Posterior cingulate gyrus (tissue), 11 donors: Measurements from ENCODE around the gene CLMP.
A peak's percentile ranks its signal among the peaks of the same experiment; 100 is the strongest.

Source experiments
- DNase-seq, 10 donors: peaks; one replicate each; pipeline versions ENCODE4 v3.0.0 to v3.0.0-alpha.2; 2020 to 2021; ENCODE audit warnings: mixed read lengths in 3 of 10
- intact Hi-C: fragments of 100-400 bp; cut with DNase I; formaldehyde crosslinking; loops from one replicate; pipeline ENCODE4 v1.15.1; 2023

CLMP gene

DNA sequence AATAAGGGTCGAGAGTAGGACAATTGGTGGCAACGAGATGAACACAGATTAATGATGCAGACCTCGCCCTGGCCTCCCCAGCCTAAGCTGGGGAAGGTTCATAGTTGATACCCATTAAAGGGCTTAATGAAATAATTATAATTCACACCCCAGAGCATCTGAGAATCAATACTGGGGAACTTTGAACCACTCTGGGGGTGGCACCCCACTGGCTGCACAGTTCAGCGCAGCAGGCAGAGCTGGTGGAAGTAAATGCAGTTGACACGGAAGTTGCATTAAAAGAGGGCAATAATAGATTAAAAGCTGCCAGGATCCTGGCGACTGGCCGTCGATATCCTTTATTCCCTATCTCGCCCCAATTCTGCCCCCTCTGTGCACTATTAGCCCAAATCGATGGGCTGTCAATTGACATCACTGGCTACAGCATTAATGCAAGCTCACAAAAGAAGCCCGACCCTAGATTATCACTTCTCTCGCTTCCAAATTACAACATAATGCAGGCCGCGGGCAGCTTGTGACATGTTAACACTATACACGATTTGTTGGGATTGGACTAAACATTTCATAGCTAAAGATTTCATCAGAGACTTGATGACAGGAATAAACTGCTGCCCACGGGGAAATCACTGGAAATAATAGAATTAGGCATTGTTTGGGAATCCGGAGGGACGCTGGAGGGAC lies 147.6 kb downstream of the CLMP start:
- DNase-seq, result no peak
- intact Hi-C loops, result no loop called here

GRCh38 chr11:123046473-123047259 lies 148.4 kb downstream of the CLMP start:
- no peak for DNase-seq
- intact Hi-C loops, result no loop called here

- no peak for DNase-seq
- intact Hi-C loops, result no loop called here
These were observed 149.9 kb downstream of the CLMP start for GRCh38 chr11:123045101-123045500.

DNA sequence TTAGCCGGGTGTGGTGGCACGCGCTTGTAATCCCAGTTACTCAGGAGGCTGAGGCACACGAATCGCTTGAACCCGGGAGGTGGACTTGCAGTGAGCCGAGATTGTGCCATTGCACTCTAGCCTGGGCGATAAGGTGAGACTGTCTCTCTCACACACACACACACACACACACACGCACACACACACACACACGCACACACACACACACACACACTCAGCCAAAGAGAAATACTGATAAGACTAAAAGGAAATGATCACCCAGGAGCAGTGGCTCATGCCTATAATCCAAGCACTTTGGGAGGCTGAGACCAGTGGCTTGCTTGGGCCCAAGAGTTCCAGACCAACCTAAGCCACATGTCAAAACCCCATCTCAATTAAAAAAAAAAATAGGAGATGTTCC lies 153.9 kb downstream of the CLMP start:
- intact Hi-C loops, result no loop called here
- no peak for DNase-seq

DNA sequence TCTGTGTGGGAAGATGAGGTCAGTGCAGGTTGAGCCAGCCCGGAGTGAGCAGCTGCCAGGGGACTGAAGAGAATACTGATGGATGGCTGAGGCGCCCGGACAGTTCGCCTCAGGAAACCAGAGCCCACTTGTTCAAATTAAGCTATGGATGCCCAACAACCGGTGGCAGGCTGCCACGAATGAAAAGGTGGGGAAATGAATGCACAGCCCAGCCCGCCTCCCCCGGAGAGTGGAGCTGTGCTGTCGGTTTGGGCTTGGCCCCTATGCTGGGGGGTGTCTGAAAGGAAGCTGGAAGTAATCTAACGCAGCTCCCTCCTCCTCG lies 155.0 kb downstream of the CLMP start:
- intact Hi-C loops, result no loop called here
- DNase-seq, result no peak

GRCh38 chr11:123035831-123036230 lies 159.2 kb downstream of the CLMP start:
- intact Hi-C loops, result no loop called here
- no peak for DNase-seq

DNA sequence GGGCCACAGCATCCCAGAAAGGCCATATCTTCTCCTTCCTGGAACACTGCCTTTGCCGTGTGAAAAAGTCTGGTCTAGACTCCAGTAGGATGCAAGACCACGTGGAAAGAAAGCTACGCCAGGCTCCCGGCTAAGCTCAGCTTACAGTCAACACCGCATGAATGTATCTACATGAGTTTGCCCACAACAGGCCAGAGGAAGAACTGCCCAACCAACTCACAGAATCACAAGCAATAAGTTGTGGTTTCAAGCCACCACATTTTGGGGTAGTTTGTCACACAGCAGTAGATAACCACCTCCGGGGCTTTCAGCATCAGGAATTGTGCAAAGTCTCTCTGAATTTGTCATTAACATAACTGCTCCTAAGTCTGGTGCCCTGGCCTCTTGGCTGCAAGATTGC lies 160.5 kb downstream of the CLMP start:
- DNase-seq, result no peak
- intact Hi-C loops, result no loop called here

- DNase-seq, result no peak
- intact Hi-C loops, result no loop called here
These were observed 161.2 kb downstream of the CLMP start for GRCh38 chr11:123033895-123034294.

DNA sequence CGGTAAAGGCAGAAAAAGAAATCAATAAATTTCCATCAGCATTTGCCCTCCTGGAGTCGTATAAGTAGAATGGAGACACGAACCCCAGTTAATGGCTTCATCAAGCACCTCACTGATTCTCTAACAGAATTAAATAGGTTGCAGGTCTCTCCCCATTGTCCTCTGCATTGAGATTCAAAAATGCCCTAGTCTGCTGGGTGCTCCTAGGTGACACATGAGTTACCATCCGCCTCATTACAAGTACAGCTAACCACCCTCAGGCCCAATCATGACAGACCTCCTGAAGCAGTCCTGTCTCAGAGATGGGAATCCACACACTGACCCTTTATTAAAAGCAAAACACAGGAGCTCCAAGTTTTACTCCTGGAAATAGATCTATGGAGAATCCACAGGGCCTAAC lies 164.5 kb downstream of the CLMP start:
- no peak for DNase-seq
- intact Hi-C loops, result no loop called here

DNA sequence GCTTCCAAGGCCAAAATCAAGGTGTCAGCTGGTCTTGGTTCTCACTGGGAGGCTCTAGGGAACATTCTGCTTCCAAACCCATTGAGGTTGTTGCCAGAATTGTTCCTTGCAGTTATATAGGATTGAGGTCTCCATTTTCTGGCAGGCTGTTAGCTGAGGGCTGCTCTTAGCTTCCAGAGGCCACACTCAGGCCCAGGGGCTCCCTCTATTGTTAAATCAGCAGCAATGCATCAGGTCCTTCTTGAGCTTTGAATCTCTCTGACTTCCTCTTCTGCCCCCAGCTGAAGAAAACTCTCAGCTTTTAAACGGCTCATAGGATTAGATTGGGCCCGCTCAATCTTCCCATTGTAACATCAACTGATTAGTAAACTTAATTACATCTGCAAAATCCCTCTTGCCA lies 174.1 kb downstream of the CLMP start:
- peak in 1 of 10 donors; percentile 13 for DNase-seq
- intact Hi-C loops, result loop anchor here (5.0 kb wide), 1 partner anchor 109 kb away; no protein-coding TSS in a partner anchor
